H1 (cell line): ENCODE results near the gene MAPK13. TPM values are rescaled to one million over a fixed set of nuclear protein-coding genes. Genes with fewer than 3 reads are reported as not detected.

ENCODE experiments used
- CEBPB ChIP-seq: IDR thresholded peaks from 2 replicates; pipeline ENCODE4 v1.6.1; 2012; ENCODE audit warnings: low read depth, low read length
- CHD1 ChIP-seq: IDR thresholded peaks from 2 replicates; pipeline ENCODE4 v1.6.1; 2012; ENCODE audit warnings: low read depth, low read length, improper control_type of control experiment
- EZH2 ChIP-seq: fragments of 200-600 bp; sonication (generic); IDR thresholded peaks from 2 replicates; pipeline ENCODE4 v1.7.1; 2012; ENCODE audit warnings: low read depth, mild to moderate bottlenecking, moderate library complexity, low read length, inconsistent platforms; ENCODE audit not compliant: severe bottlenecking
- RNF2 ChIP-seq: fragments of 200-900, 300-1000 bp; sonication (generic); IDR thresholded peaks from 2 replicates; pipeline ENCODE4 v1.7.1; 2016; ENCODE audit warnings: borderline replicate concordance, low read depth, mild to moderate bottlenecking, antibody characterized with exemption, low read length; ENCODE audit not compliant: poor library complexity, severe bottlenecking; ENCODE audit errors: missing control alignments
- TAF1 ChIP-seq: IDR thresholded peaks from 2 replicates; pipeline ENCODE4 v1.6.1; 2011; ENCODE audit warnings: mild to moderate bottlenecking, low read depth, low read length
- TAF7 ChIP-seq: optimal IDR thresholded peaks from 2 replicates; pipeline ENCODE3; 2011; ENCODE audit warnings: low read depth, mild to moderate bottlenecking, inconsistent platforms, low read length, moderate library complexity, borderline replicate concordance
- polyA plus RNA-seq, 7 experiments: library from polyadenylated mRNA; depleted of rRNA in 3 of 7; stranded (reverse) in 5 of 7; unstranded in 2 of 7; fragments of >200 nt in 5 of 7; fragments of 200-250 nt in 2 of 7; gene quantifications; 1 replicate in 5 of 7; 2 replicates in 1 of 7; 4 replicates in 1 of 7; pipeline versions ENCODE4 v1.2.1 to v1.2.3, GENCODE V29; 2011 to 2013; ENCODE audit warnings: missing spikeins in 2 of 7, mixed read lengths in 2 of 7
- total RNA-seq: library from RNA; stranded (reverse); fragmentation: NEBNext Ultra II Directional; extraction: Animal tissue kit (Norgen Biotek cat#: 25700); gene quantifications from 2 replicates; pipeline ENCODE4 v1.2.1, GENCODE V29; 2021
- TF ChIP-seq, protein P1 (sequence below): fragments of 300-600 bp; sonication (generic); IDR thresholded peaks from 2 replicates; pipeline ENCODE4 v1.7.1; 2012; ENCODE audit warnings: low read length, moderate library complexity, mild to moderate bottlenecking, inconsistent platforms; ENCODE audit not compliant: insufficient replicate concordance
- TF ChIP-seq, protein P2 (sequence below): IDR thresholded peaks from 2 replicates; pipeline ENCODE4 v1.6.1; 2011; ENCODE audit warnings: low read depth, mild to moderate bottlenecking, low read length; ENCODE audit not compliant: insufficient read depth

Gene MAPK13
- total and polyA plus RNA-seq, 2 of the 8 experiments (the other 6 are each of a cell fraction or from before 2014, with no cell fraction given), result 10.1 to 14.1 TPM

DNA sequence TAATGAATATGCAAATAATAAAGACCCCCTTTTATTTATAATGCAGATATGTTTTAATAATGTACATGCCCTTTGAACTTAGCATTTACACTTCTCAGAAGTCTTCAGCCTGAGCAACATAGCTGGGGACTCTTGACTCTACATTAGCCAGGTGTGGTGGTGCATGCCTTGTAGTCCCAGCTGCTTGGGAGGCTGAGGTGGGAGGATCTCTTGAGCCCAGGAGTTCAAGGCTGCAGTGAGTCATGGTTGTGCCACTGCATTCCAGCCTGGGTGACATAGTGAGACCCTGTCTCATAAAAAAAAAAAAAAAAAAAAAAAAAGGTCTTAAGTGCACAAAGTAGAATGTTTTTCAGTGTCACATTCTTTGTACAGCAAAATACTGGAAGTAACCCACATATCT lies 17.3 kb upstream of the MAPK13 start (continued):
- TF ChIP-seq, protein P1, sequence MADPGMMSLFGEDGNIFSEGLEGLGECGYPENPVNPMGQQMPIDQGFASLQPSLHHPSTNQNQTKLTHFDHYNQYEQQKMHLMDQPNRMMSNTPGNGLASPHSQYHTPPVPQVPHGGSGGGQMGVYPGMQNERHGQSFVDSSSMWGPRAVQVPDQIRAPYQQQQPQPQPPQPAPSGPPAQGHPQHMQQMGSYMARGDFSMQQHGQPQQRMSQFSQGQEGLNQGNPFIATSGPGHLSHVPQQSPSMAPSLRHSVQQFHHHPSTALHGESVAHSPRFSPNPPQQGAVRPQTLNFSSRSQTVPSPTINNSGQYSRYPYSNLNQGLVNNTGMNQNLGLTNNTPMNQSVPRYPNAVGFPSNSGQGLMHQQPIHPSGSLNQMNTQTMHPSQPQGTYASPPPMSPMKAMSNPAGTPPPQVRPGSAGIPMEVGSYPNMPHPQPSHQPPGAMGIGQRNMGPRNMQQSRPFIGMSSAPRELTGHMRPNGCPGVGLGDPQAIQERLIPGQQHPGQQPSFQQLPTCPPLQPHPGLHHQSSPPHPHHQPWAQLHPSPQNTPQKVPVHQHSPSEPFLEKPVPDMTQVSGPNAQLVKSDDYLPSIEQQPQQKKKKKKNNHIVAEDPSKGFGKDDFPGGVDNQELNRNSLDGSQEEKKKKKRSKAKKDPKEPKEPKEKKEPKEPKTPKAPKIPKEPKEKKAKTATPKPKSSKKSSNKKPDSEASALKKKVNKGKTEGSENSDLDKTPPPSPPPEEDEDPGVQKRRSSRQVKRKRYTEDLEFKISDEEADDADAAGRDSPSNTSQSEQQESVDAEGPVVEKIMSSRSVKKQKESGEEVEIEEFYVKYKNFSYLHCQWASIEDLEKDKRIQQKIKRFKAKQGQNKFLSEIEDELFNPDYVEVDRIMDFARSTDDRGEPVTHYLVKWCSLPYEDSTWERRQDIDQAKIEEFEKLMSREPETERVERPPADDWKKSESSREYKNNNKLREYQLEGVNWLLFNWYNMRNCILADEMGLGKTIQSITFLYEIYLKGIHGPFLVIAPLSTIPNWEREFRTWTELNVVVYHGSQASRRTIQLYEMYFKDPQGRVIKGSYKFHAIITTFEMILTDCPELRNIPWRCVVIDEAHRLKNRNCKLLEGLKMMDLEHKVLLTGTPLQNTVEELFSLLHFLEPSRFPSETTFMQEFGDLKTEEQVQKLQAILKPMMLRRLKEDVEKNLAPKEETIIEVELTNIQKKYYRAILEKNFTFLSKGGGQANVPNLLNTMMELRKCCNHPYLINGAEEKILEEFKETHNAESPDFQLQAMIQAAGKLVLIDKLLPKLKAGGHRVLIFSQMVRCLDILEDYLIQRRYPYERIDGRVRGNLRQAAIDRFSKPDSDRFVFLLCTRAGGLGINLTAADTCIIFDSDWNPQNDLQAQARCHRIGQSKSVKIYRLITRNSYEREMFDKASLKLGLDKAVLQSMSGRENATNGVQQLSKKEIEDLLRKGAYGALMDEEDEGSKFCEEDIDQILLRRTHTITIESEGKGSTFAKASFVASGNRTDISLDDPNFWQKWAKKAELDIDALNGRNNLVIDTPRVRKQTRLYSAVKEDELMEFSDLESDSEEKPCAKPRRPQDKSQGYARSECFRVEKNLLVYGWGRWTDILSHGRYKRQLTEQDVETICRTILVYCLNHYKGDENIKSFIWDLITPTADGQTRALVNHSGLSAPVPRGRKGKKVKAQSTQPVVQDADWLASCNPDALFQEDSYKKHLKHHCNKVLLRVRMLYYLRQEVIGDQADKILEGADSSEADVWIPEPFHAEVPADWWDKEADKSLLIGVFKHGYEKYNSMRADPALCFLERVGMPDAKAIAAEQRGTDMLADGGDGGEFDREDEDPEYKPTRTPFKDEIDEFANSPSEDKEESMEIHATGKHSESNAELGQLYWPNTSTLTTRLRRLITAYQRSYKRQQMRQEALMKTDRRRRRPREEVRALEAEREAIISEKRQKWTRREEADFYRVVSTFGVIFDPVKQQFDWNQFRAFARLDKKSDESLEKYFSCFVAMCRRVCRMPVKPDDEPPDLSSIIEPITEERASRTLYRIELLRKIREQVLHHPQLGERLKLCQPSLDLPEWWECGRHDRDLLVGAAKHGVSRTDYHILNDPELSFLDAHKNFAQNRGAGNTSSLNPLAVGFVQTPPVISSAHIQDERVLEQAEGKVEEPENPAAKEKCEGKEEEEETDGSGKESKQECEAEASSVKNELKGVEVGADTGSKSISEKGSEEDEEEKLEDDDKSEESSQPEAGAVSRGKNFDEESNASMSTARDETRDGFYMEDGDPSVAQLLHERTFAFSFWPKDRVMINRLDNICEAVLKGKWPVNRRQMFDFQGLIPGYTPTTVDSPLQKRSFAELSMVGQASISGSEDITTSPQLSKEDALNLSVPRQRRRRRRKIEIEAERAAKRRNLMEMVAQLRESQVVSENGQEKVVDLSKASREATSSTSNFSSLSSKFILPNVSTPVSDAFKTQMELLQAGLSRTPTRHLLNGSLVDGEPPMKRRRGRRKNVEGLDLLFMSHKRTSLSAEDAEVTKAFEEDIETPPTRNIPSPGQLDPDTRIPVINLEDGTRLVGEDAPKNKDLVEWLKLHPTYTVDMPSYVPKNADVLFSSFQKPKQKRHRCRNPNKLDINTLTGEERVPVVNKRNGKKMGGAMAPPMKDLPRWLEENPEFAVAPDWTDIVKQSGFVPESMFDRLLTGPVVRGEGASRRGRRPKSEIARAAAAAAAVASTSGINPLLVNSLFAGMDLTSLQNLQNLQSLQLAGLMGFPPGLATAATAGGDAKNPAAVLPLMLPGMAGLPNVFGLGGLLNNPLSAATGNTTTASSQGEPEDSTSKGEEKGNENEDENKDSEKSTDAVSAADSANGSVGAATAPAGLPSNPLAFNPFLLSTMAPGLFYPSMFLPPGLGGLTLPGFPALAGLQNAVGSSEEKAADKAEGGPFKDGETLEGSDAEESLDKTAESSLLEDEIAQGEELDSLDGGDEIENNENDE, result no peak
- no peak for TF ChIP-seq CEBPB
- TF ChIP-seq TAF1, result no peak
- TF ChIP-seq EZH2, result no peak
- TF ChIP-seq CHD1, result no peak
- TF ChIP-seq, protein P2, sequence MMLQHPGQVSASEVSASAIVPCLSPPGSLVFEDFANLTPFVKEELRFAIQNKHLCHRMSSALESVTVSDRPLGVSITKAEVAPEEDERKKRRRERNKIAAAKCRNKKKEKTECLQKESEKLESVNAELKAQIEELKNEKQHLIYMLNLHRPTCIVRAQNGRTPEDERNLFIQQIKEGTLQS, result no peak
- no peak for TF ChIP-seq TAF7
- TF ChIP-seq RNF2, result no peak
